ENCODE data around the gene CYTH1. TPM values are rescaled to one million over a fixed set of nuclear protein-coding genes. Genes with fewer than 3 reads are reported as not detected.
"Not testable (repeated sequence)": the region's sequence is repeated elsewhere in the genome, so short reads cannot be mapped to it uniquely, and the experiment has no call there.

The CYTH1 gene
- total RNA-seq, 2 experiments from 2014 or later, result 521 to 525 TPM

- H3K4me3 Mint-ChIP-seq, result peak overlapping the region; percentile 4
- H3K36me3 Mint-ChIP-seq (ENCODE audit: low read depth), result peaks cover 89% of the 10 kb centered on the region
- no peaks in the 10 kb centered on the region for H3K9me3 Mint-ChIP-seq
- CTCF ChIA-PET, result no interaction called here
- TF ChIP-seq CTCF (IDR thresholded peaks at IDR 0.05), result no peak
- H3K36me3 ChIP-seq (ENCODE audit: insufficient read depth, low read length), result peaks cover 72% of the 10 kb centered on the region
- H3K4me1 Mint-ChIP-seq (ENCODE audit: low read depth), result peaks cover 30% of the 10 kb centered on the region
- POLR2A ChIA-PET, result no interaction called here
- DNase-seq (peak in 1 of 14 experiments; percentile 12), ATAC-seq (ENCODE audit: poor library complexity) (no peak)
- H3K27ac Mint-ChIP-seq, result peak overlapping the region; percentile 38
- H3K27me3 ChIP-seq (ENCODE audit: control insufficient read depth in 1 of 2, insufficient read depth in 2 of 2, low read length in 2 of 2), result no peaks in the 10 kb centered on the region
- H3K9me3 ChIP-seq (ENCODE audit: control insufficient read depth in 1 of 2, insufficient read depth in 1 of 2, low read length in 2 of 2), result no peaks in the 10 kb centered on the region
- peaks cover 11% of the 10 kb centered on the region for H3K4me1 ChIP-seq (ENCODE audit: insufficient read depth, low read length)
- no peaks in the 10 kb centered on the region for H3K27me3 Mint-ChIP-seq
- H3K4me3 ChIP-seq (ENCODE audit: low read length), result no peak overlapping the region
- intact Hi-C loops (cut with DNase I, micrococcal nuclease), result no loop called here
- no peak overlapping the region for H3K27ac ChIP-seq (ENCODE audit: low read depth in 1 of 2, low read length in 2 of 2)
Observed at GRCh38 chr17:78672005-78672404, 110.1 kb downstream of the CYTH1 start.

GRCh38 chr17:78671726-78672001 lies 110.4 kb downstream of the CYTH1 start:
- H3K4me3 Mint-ChIP-seq; H3K9me3 ChIP-seq (ENCODE audit: control insufficient read depth in 1 of 2, insufficient read depth in 1 of 2, low read length in 2 of 2); H3K9me3 Mint-ChIP-seq; CTCF ChIA-PET; H3K27me3 ChIP-seq (ENCODE audit: control insufficient read depth in 1 of 2, insufficient read depth in 2 of 2, low read length in 2 of 2); DNase-seq; H3K27me3 Mint-ChIP-seq; POLR2A ChIA-PET; H3K27ac ChIP-seq (ENCODE audit: low read depth in 1 of 2, low read length in 2 of 2); intact Hi-C loops (cut with DNase I, micrococcal nuclease); ATAC-seq (ENCODE audit: poor library complexity); H3K4me3 ChIP-seq (ENCODE audit: low read length): not testable (repeated sequence)
- peaks cover 69% of the 10 kb centered on the region for H3K36me3 ChIP-seq (ENCODE audit: insufficient read depth, low read length)
- peaks cover 33% of the 10 kb centered on the region for H3K4me1 Mint-ChIP-seq (ENCODE audit: low read depth)
- H3K36me3 Mint-ChIP-seq (ENCODE audit: low read depth), result peaks cover 88% of the 10 kb centered on the region
- H3K27ac Mint-ChIP-seq, result peak overlapping the region; percentile 38
- H3K4me1 ChIP-seq (ENCODE audit: insufficient read depth, low read length), result peaks cover 15% of the 10 kb centered on the region

- H3K9me3 Mint-ChIP-seq, result no peaks in the 10 kb centered on the region
- POLR2A ChIA-PET, result no interaction called here
- DNase-seq, result no peak
- Histone ChIP-seq H3K27me3 (ENCODE audit: control insufficient read depth in 1 of 2, insufficient read depth in 2 of 2, low read length in 2 of 2) (no peaks in the 10 kb centered on the region), H3K4me1 (ENCODE audit: insufficient read depth, low read length) (peaks cover 21% of the 10 kb centered on the region), H3K36me3 (ENCODE audit: insufficient read depth, low read length) (peaks cover 63% of the 10 kb centered on the region), H3K4me3 (ENCODE audit: low read length) (no peak overlapping the region), H3K27ac (ENCODE audit: low read depth in 1 of 2, low read length in 2 of 2) (no peak overlapping the region), H3K9me3 (ENCODE audit: control insufficient read depth in 1 of 2, insufficient read depth in 1 of 2, low read length in 2 of 2) (no peaks in the 10 kb centered on the region)
- H3K4me3 Mint-ChIP-seq, result no peak overlapping the region
- CTCF ChIA-PET, result no interaction called here
- no peaks in the 10 kb centered on the region for H3K27me3 Mint-ChIP-seq
- H3K4me1 Mint-ChIP-seq (ENCODE audit: low read depth), result peaks cover 39% of the 10 kb centered on the region
- TF ChIP-seq CTCF (IDR thresholded peaks at IDR 0.05), result no peak
- peaks cover 88% of the 10 kb centered on the region for H3K36me3 Mint-ChIP-seq (ENCODE audit: low read depth)
- intact Hi-C loops (cut with DNase I, micrococcal nuclease), result no loop called here
- peak overlapping the region; percentile 38 for H3K27ac Mint-ChIP-seq
- ATAC-seq (ENCODE audit: poor library complexity), result no peak
Observed at GRCh38 chr17:78670850-78671725, 111.0 kb downstream of the CYTH1 start.

Measured in CD4-positive, alpha-beta T cell (primary cell).